HG03571 (cell line): ENCODE measurements around the gene PLA2G2F.
"Not testable (repeated sequence)": the region's sequence is repeated elsewhere in the genome, so short reads cannot be mapped to it uniquely, and the experiment has no call there.

Experiments used
- ATAC-seq: cut with Tn5 transposase; IDR thresholded peaks from one replicate; pipeline ENCODE4 v1.9.1; 2021; ENCODE audit not compliant: unreplicated experiment

PLA2G2F gene

GRCh38 chr1:20112279-20113000, 26.7 kb upstream of the PLA2G2F start:
- ATAC-seq = no peak

GRCh38 chr1:20114021-20114648, 25.0 kb upstream of the PLA2G2F start:
- ATAC-seq = no peak

DNA sequence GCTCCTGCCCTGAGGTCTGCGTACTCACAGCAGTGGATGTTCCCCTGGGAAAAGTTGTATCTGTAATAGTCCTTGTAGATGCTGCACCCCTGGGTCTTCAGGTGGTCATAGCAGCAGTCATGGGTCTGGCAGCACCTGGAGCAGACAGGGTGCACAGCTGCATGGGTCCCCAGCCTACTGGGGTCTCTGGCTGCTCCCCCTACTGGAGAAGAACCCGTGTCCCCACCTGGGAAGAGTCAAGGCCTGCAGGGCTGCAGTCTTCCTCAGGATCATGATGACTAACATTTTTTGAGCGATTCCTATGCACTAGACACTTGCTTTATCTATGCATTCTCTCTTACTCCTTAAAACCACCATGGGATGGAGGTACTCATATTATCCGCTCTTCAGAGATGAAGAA, 23.6 kb upstream of the PLA2G2F start:
- ATAC-seq = no peak

- ATAC-seq = no peak
These were observed 23.2 kb upstream of the PLA2G2F start for GRCh38 chr1:20115916-20116315.

GRCh38 chr1:20117236-20117635, 21.9 kb upstream of the PLA2G2F start:
- ATAC-seq = no peak

- no peak for ATAC-seq
These were observed 19.8 kb upstream of the PLA2G2F start, which contains the start of gene PLA2G2D for GRCh38 chr1:20119347-20119746. TSS of gene PLA2G2D (minus strand) at chr1:20119536. CDS start at chr1:20119498, 38 bp downstream.

DNA sequence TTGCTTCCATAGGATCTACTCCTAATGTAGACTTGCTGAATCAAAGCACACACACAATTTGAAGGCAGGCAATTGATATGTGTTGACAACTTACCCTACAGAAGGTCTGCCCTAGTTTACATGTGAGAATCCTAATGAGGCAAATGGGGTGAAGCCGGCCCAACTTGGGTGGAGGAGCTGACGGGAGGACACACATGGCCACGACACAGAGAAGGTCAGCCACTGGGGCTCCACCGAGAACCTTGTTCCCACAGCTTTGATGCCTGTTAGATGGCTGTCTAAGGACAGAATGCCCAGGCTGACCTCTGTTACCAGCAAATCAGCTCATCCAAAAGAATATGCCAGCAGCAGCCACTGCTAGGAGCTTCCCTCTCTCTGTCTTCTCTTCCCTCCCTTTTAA, 18.3 kb upstream of the PLA2G2F start:
- no peak for ATAC-seq

- no peak for ATAC-seq
These were observed 15.2 kb upstream of the PLA2G2F start for GRCh38 chr1:20123722-20124455.

- no peak for ATAC-seq
These were observed 14.6 kb upstream of the PLA2G2F start for GRCh38 chr1:20124456-20125057.

GRCh38 chr1:20125100-20125499, 14.0 kb upstream of the PLA2G2F start:
- no peak for ATAC-seq

GRCh38 chr1:20126041-20126805, 12.9 kb upstream of the PLA2G2F start:
- peak; percentile 56 for ATAC-seq

GRCh38 chr1:20126806-20127440, 12.2 kb upstream of the PLA2G2F start:
- ATAC-seq = no peak

DNA sequence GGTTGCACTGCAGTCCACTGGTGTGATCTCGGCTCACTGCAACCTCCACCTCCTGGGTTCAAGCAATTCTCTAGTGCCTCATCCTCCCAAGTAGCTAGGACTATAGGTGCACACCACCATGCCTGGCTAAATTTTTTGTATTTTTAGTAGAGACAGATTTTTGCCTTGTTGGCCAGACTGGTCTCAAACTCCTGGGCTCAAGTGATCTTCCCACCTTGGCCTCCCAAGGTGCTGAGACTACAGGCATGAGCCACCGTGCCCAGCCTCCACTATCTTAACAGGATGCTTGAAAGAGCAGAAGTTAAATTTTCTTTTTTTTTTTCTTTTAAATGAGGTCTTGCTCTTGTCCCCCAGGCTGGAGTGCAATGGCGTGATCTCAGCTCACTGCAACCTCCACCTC, 8.6 kb upstream of the PLA2G2F start:
- ATAC-seq = not testable (repeated sequence)

DNA sequence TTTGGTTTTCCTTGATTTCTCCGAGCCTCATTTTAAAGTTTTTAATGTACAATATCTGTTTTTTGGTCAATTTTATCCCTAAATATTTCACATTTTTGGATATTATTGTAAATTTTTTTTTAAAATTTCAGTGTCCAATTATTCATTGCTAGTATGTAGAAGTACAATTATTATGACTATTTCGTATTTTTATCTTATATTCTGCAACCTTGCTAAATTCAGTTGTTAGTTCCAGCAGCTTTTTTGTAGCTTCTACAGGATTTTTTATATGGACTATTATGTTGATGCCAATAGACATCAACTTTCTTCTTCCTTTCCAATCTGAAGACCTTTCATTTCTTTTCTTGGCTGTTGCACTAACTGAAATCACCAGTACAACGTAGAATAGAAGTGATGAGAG, 4.1 kb upstream of the PLA2G2F start:
- ATAC-seq = no peak

DNA sequence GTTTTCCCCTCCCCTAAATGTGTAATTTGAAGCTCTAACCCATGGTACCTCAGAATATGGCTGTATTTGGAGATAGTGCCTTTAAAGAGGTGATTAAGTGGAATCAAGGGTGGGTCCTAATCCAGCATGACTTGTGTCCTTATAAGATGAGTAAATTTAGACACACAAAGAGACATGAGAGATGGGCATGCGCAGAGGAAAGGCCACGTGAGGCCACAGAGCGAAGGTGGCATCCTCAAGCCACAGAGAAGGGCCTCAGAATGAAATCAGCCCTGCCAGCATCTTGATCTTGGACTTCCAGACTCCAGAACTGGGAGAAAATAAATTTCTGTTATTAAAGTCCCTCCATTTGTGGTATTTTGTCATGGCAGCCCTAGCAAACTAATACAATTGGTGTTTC, 2.9 kb upstream of the PLA2G2F start:
- ATAC-seq = no peak

GRCh38 chr1:20137055-20137454, 2.1 kb upstream of the PLA2G2F start:
- ATAC-seq = no peak

GRCh38 chr1:20137604-20138003, 1.5 kb upstream of the PLA2G2F start:
- no peak for ATAC-seq

GRCh38 chr1:20138346-20138745, 777 bp upstream of the PLA2G2F start:
- ATAC-seq = no peak

DNA sequence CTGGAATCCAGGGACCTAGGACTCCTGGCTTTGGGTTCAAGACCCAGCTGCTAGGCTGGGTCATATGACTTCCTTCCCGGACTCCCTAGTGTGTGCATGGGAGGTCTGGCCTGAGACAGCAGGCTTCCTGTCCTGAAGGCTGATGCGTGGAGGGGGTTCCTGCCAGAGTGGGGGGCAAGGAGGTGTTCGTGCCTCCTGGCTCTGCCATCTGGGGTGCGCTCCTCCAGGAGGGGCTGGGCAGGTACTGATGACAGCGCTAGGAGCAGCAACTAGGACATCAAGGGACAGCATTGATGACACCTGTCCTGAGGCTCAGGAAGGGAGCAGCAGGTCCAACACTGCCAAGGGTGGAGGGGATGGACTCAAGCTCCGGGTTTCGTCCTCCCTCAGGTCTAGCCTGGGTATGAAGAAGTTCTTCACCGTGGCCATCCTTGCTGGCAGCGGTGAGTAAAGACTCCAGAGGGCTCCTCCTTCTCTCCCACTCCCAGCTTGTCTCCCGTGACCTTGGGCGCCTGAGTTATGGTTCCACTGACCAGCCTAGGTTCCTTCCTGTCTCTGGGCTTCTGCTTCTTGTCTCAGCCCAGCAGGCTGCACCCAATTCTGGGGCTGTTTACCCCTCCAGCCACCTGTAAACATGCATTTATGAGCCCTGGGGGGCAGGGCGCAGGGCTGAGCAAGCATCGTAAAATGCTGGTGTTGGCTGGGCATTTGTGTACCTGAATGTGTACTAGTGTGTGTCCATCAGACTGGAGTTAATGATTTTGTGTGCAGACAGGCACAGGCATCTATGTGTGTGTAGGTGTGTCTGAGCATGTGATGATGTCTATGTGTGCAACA, 871 bp downstream of the PLA2G2F start:
- ATAC-seq = no peak
